NCI-H146 (cell line): ENCODE measurements around the gene S100A5.
"Not testable (repeated sequence)": the region's sequence is repeated elsewhere in the genome, so short reads cannot be mapped to it uniquely, and the experiment has no call there.

ENCODE experiments used
- DNase-seq: peaks from one replicate; lab custom pipeline; 2025; lab: John Stamatoyannopoulos, UW

The S100A5 gene

GRCh38 chr1:153532769-153533599, 7.8 kb downstream of the S100A5 start:
- peak; percentile 96 for DNase-seq

- DNase-seq = peak; percentile 42
Observed at GRCh38 chr1:153532181-153532580, 8.6 kb downstream of the S100A5 start.

GRCh38 chr1:153531638-153532037, 9.1 kb downstream of the S100A5 start:
- no peak for DNase-seq

- no peak for DNase-seq
Observed at GRCh38 chr1:153527683-153528040, 13.1 kb downstream of the S100A5 start.

GRCh38 chr1:153527023-153527682, 13.6 kb downstream of the S100A5 start:
- DNase-seq = no peak

- DNase-seq = peak; percentile 35
Observed at GRCh38 chr1:153526132-153526543, 14.6 kb downstream of the S100A5 start.

- no peak for DNase-seq
Observed at GRCh38 chr1:153525088-153525728, 15.5 kb downstream of the S100A5 start.

GRCh38 chr1:153522353-153523048, 18.2 kb downstream of the S100A5 start:
- DNase-seq = not testable (repeated sequence)

- not testable (repeated sequence) for DNase-seq
Observed at GRCh38 chr1:153521808-153522207, 18.9 kb downstream of the S100A5 start.

- DNase-seq = no peak
Observed at GRCh38 chr1:153520818-153521476, 19.8 kb downstream of the S100A5 start.

GRCh38 chr1:153520137-153520691, 20.5 kb downstream of the S100A5 start:
- DNase-seq = not testable (repeated sequence)

GRCh38 chr1:153519242-153519641, 21.5 kb downstream of the S100A5 start:
- DNase-seq = no peak

GRCh38 chr1:153515504-153516394, 25.0 kb downstream of the S100A5 start:
- peak; percentile 86 for DNase-seq

GRCh38 chr1:153513666-153514065, 27.1 kb downstream of the S100A5 start:
- no peak for DNase-seq

GRCh38 chr1:153513023-153513422, 27.7 kb downstream of the S100A5 start:
- peak; percentile 23 for DNase-seq

GRCh38 chr1:153510984-153511410, 29.7 kb downstream of the S100A5 start:
- peak; percentile 85 for DNase-seq

GRCh38 chr1:153509729-153510354, 30.9 kb downstream of the S100A5 start:
- DNase-seq = peak; percentile 54

- DNase-seq = no peak
Observed at GRCh38 chr1:153509036-153509435, 31.7 kb downstream of the S100A5 start.

- DNase-seq = no peak
Observed at GRCh38 chr1:153507926-153508583, 32.7 kb downstream of the S100A5 start.
